Embryonic facial prominence (tissue), 1 donor: Measurements from ENCODE around the gene NCKAP5.

Experiments used
- DNase-seq: peaks from one replicate; pipeline ENCODE4 v3.0.0-alpha.2; 2016; ENCODE audit errors: extremely low spot score

The NCKAP5 gene

GRCh38 chr2:133152801-133153200 is 415.5 kb downstream of the NCKAP5 start:
- DNase-seq, result no peak

- no peak for DNase-seq
Observed at GRCh38 chr2:133148187-133148586, 420.1 kb downstream of the NCKAP5 start.

- DNase-seq, result no peak
Observed at GRCh38 chr2:133146893-133147292, 421.4 kb downstream of the NCKAP5 start.

GRCh38 chr2:133143645-133144044 is 424.6 kb downstream of the NCKAP5 start:
- DNase-seq, result no peak

GRCh38 chr2:133142087-133142486 is 426.2 kb downstream of the NCKAP5 start:
- no peak for DNase-seq

GRCh38 chr2:133140620-133141019 is 427.6 kb downstream of the NCKAP5 start:
- DNase-seq, result no peak

- DNase-seq, result no peak
Observed at GRCh38 chr2:133139847-133140533, 428.3 kb downstream of the NCKAP5 start.

- DNase-seq, result no peak
Observed at GRCh38 chr2:133138693-133139092, 429.6 kb downstream of the NCKAP5 start.

- no peak for DNase-seq
Observed at GRCh38 chr2:133135035-133135654, 433.1 kb downstream of the NCKAP5 start.

GRCh38 chr2:133130548-133131246 is 437.6 kb downstream of the NCKAP5 start:
- no peak for DNase-seq

GRCh38 chr2:133124446-133124845 is 443.8 kb downstream of the NCKAP5 start:
- no peak for DNase-seq

GRCh38 chr2:133123904-133124303 is 444.4 kb downstream of the NCKAP5 start:
- DNase-seq, result no peak

- no peak for DNase-seq
Observed at GRCh38 chr2:133123393-133123792, 444.9 kb downstream of the NCKAP5 start.

GRCh38 chr2:133122529-133122928 is 445.7 kb downstream of the NCKAP5 start:
- DNase-seq, result no peak

- no peak for DNase-seq
Observed at GRCh38 chr2:133120310-133120709, 448.0 kb downstream of the NCKAP5 start.

- DNase-seq, result no peak
Observed at GRCh38 chr2:133110201-133110600, 458.1 kb downstream of the NCKAP5 start.

- no peak for DNase-seq
Observed at GRCh38 chr2:133109772-133110171, 458.5 kb downstream of the NCKAP5 start.

- DNase-seq, result no peak
Observed at GRCh38 chr2:133107058-133107815, 461.0 kb downstream of the NCKAP5 start.

GRCh38 chr2:133104871-133105270 is 463.4 kb downstream of the NCKAP5 start:
- no peak for DNase-seq

GRCh38 chr2:133098787-133099186 is 469.5 kb downstream of the NCKAP5 start:
- DNase-seq, result no peak

- DNase-seq, result no peak
Observed at GRCh38 chr2:133097666-133098065, 470.6 kb downstream of the NCKAP5 start.

- DNase-seq, result no peak
Observed at GRCh38 chr2:133092571-133092970, 475.7 kb downstream of the NCKAP5 start.
